HG02642 (cell line): ENCODE results near the gene FAM227B.
A peak's percentile ranks its signal among the peaks of the same experiment; 100 is the strongest.
"Not testable (repeated sequence)": the region's sequence is repeated elsewhere in the genome, so short reads cannot be mapped to it uniquely, and the experiment has no call there.

Source experiments
- ATAC-seq: cut with Tn5 transposase; IDR thresholded peaks from one replicate; pipeline ENCODE4 v1.9.1; 2021; ENCODE audit warnings: mild to moderate bottlenecking; ENCODE audit not compliant: unreplicated experiment, poor library complexity

The FAM227B gene

GRCh38 chr15:49619226-49619625, 1.4 kb downstream of the FAM227B start:
- no peak for ATAC-seq

- not testable (repeated sequence) for ATAC-seq
Observed at GRCh38 chr15:49612240-49612639, 8.4 kb downstream of the FAM227B start.

GRCh38 chr15:49610157-49610918, 10.3 kb downstream of the FAM227B start:
- ATAC-seq: no peak

GRCh38 chr15:49606594-49606993, 14.0 kb downstream of the FAM227B start:
- ATAC-seq: no peak

- ATAC-seq: no peak
Observed at GRCh38 chr15:49605588-49605987, 15.0 kb downstream of the FAM227B start.

- ATAC-seq: no peak
Observed at GRCh38 chr15:49604625-49605409, 15.8 kb downstream of the FAM227B start.

- not testable (repeated sequence) for ATAC-seq
Observed at GRCh38 chr15:49592829-49593316, 27.7 kb downstream of the FAM227B start.

- peak; percentile 50 for ATAC-seq
Observed at GRCh38 chr15:49589030-49589429, 31.6 kb downstream of the FAM227B start.

- no peak for ATAC-seq
Observed at GRCh38 chr15:49573421-49573820, 47.2 kb downstream of the FAM227B start.

- ATAC-seq: no peak
Observed at GRCh38 chr15:49570672-49571071, 49.9 kb downstream of the FAM227B start.

GRCh38 chr15:49570174-49570573, 50.4 kb downstream of the FAM227B start:
- ATAC-seq: no peak

- ATAC-seq: no peak
Observed at GRCh38 chr15:49560045-49560444, 60.6 kb downstream of the FAM227B start.

- no peak for ATAC-seq
Observed at GRCh38 chr15:49558929-49559328, 61.7 kb downstream of the FAM227B start.

- ATAC-seq: no peak
Observed at GRCh38 chr15:49556437-49556836, 64.2 kb downstream of the FAM227B start.

GRCh38 chr15:49550342-49550741, 70.3 kb downstream of the FAM227B start:
- not testable (repeated sequence) for ATAC-seq

- ATAC-seq: no peak
Observed at GRCh38 chr15:49538520-49538919, 82.1 kb downstream of the FAM227B start.

- ATAC-seq: no peak
Observed at GRCh38 chr15:49530092-49530491, 90.5 kb downstream of the FAM227B start.

GRCh38 chr15:49528289-49528688, 92.3 kb downstream of the FAM227B start:
- no peak for ATAC-seq

- ATAC-seq: no peak
Observed at GRCh38 chr15:49521802-49522201, 98.8 kb downstream of the FAM227B start.

- not testable (repeated sequence) for ATAC-seq
Observed at GRCh38 chr15:49512739-49513138, 107.9 kb downstream of the FAM227B start.

GRCh38 chr15:49507261-49507660, 113.4 kb downstream of the FAM227B start:
- no peak for ATAC-seq
